Panc1 (cell line): ENCODE measurements around the gene TIGD6.

ENCODE experiments used
- CTCF ChIP-seq: fragments of 450-650 bp; IDR thresholded peaks from 2 replicates; pipeline ENCODE4 v1.5.1; 2017; ENCODE audit warnings: mild to moderate bottlenecking
- POLR2AphosphoS5 ChIP-seq: IDR thresholded peaks from 2 replicates; pipeline ENCODE4 v1.6.1; 2012; ENCODE audit warnings: mild to moderate bottlenecking, low read depth, low read length, moderate library complexity
- SIN3A ChIP-seq: IDR thresholded peaks from 2 replicates; pipeline ENCODE4 v1.6.1; 2012; ENCODE audit warnings: low read depth, mild to moderate bottlenecking, low read length, moderate library complexity, borderline replicate concordance; ENCODE audit not compliant: insufficient read depth
- TCF7L2 ChIP-seq: IDR thresholded peaks from 2 replicates; pipeline ENCODE4 v1.6.1; 2011; ENCODE audit warnings: mild to moderate bottlenecking, low read depth, low read length, inconsistent platforms
- TF ChIP-seq, protein P1 (sequence below), 2 experiments: IDR thresholded peaks; 2 replicates each; pipeline ENCODE4 v1.6.1; 2011 to 2012; ENCODE audit warnings: low read depth in 2 of 2, control low read depth in 1 of 2, low read length in 1 of 2, mild to moderate bottlenecking in 1 of 2, moderate library complexity in 1 of 2; ENCODE audit not compliant: insufficient read depth in 1 of 2

- TF ChIP-seq CTCF (no peak), POLR2AphosphoS5 (no peak), TCF7L2 (no peak), SIN3A (no peak)
- TF ChIP-seq, protein P1, sequence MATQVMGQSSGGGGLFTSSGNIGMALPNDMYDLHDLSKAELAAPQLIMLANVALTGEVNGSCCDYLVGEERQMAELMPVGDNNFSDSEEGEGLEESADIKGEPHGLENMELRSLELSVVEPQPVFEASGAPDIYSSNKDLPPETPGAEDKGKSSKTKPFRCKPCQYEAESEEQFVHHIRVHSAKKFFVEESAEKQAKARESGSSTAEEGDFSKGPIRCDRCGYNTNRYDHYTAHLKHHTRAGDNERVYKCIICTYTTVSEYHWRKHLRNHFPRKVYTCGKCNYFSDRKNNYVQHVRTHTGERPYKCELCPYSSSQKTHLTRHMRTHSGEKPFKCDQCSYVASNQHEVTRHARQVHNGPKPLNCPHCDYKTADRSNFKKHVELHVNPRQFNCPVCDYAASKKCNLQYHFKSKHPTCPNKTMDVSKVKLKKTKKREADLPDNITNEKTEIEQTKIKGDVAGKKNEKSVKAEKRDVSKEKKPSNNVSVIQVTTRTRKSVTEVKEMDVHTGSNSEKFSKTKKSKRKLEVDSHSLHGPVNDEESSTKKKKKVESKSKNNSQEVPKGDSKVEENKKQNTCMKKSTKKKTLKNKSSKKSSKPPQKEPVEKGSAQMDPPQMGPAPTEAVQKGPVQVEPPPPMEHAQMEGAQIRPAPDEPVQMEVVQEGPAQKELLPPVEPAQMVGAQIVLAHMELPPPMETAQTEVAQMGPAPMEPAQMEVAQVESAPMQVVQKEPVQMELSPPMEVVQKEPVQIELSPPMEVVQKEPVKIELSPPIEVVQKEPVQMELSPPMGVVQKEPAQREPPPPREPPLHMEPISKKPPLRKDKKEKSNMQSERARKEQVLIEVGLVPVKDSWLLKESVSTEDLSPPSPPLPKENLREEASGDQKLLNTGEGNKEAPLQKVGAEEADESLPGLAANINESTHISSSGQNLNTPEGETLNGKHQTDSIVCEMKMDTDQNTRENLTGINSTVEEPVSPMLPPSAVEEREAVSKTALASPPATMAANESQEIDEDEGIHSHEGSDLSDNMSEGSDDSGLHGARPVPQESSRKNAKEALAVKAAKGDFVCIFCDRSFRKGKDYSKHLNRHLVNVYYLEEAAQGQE (IDR thresholded peaks at IDR 0.05; ENCODE audit: insufficient read depth in 1 of 2, low read depth in 2 of 2, low read length in 1 of 2): no peak
Observed at GRCh38 chr5:150035139-150035895, 34.9 kb upstream of the TIGD6 start.
